Neural cell (in vitro differentiated cells): ENCODE data around the gene TCN2. TPM values are rescaled to one million over a fixed set of nuclear protein-coding genes. Genes with fewer than 3 reads are reported as not detected.

Source experiments
- H2AFZ ChIP-seq: fragments of 200-600, 300-800 bp; sonication (generic), shearing (Covaris generic); 2 replicates; pipeline ENCODE4 v1.6.0; 2014; ENCODE audit warnings: low read depth, mild to moderate bottlenecking, antibody characterized with exemption, low read length, moderate library complexity
- H3F3A ChIP-seq: fragments of 200-600 bp; shearing (Covaris generic); 2 replicates; pipeline ENCODE4 v1.6.1; 2016; ENCODE audit warnings: mild to moderate bottlenecking, moderate library complexity, mixed read lengths, antibody characterized with exemption, low read length; ENCODE audit not compliant: insufficient read depth, poor library complexity, severe bottlenecking
- H3K27ac ChIP-seq: fragments of 200-600, 300-800 bp; sonication (generic), shearing (Covaris generic); 2 replicates; pipeline ENCODE4 v1.5.1; 2014; ENCODE audit warnings: mild to moderate bottlenecking, low read length, moderate library complexity
- H3K27me3 ChIP-seq: fragments of 300-800, 200-600 bp; sonication (generic), shearing (Covaris generic); 2 replicates; pipeline ENCODE4 v1.6.0; 2014; ENCODE audit warnings: mild to moderate bottlenecking, low read depth, low read length, moderate library complexity; ENCODE audit not compliant: insufficient read depth
- H3K36me3 ChIP-seq: fragments of 300-800, 200-600 bp; sonication (generic), shearing (Covaris generic); 2 replicates; pipeline ENCODE4 v1.5.1; 2014; ENCODE audit warnings: mild to moderate bottlenecking, antibody characterized with exemption, low read length, moderate library complexity; ENCODE audit not compliant: insufficient read depth
- H3K4me2 ChIP-seq: fragments of 300-800, 200-600 bp; sonication (generic), shearing (Covaris generic); 2 replicates; pipeline ENCODE4 v1.6.0; 2014; ENCODE audit warnings: mild to moderate bottlenecking, low read length
- H3K4me3 ChIP-seq: fragments of 300-800, 200-600 bp; sonication (generic), shearing (Covaris generic); 2 replicates; pipeline ENCODE4 v1.5.1; 2014; ENCODE audit warnings: mild to moderate bottlenecking, low read length, moderate library complexity
- H3K79me2 ChIP-seq: fragments of 200-600 bp; shearing (Covaris generic); replicated peaks from 2 replicates; pipeline ENCODE4 v1.6.0; 2014; ENCODE audit warnings: mild to moderate bottlenecking, low read length, moderate library complexity; ENCODE audit not compliant: insufficient read depth
- H3K9ac ChIP-seq: fragments of 300-800, 200-600 bp; sonication (generic), shearing (Covaris generic); 2 replicates; pipeline ENCODE4 v1.6.1; 2016; ENCODE audit warnings: mild to moderate bottlenecking, low read length, mixed read lengths
- H3K9me2 ChIP-seq: fragments of 200-600 bp; shearing (Covaris generic); 2 replicates; pipeline ENCODE4 v1.6.1; 2016; ENCODE audit warnings: mild to moderate bottlenecking, low read length, mixed read lengths; ENCODE audit not compliant: insufficient read depth
- H3K9me3 ChIP-seq: fragments of 200-600, 300-800 bp; sonication (generic), shearing (Covaris generic); 2 replicates; pipeline ENCODE4 v1.6.1; 2016; ENCODE audit warnings: mild to moderate bottlenecking, mixed run types, low read length, moderate library complexity, mixed read lengths
- H4K20me1 ChIP-seq: fragments of 200-600 bp; shearing (Covaris generic); 2 replicates; pipeline ENCODE4 v1.6.1; 2016; ENCODE audit warnings: mild to moderate bottlenecking, mixed run types; ENCODE audit not compliant: insufficient read depth
- EP300 ChIP-seq: fragments of 450-650 bp; conservative IDR thresholded peaks from 2 replicates; pipeline ENCODE4 v1.6.1; 2014; ENCODE audit warnings: antibody characterized with exemption, mild to moderate bottlenecking, moderate library complexity; ENCODE audit not compliant: poor library complexity, severe bottlenecking
- EZH2 ChIP-seq: fragments of 200-600, 300-800 bp; shearing (Covaris generic), sonication (generic); IDR thresholded peaks from 2 replicates; pipeline ENCODE4 v1.6.1; 2014; ENCODE audit warnings: antibody characterized with exemption, low read length, borderline replicate concordance, mild to moderate bottlenecking; ENCODE audit not compliant: insufficient read depth, poor library complexity, severe bottlenecking
- MXI1 ChIP-seq: fragments of 450-650 bp; conservative IDR thresholded peaks from 2 replicates; pipeline ENCODE4 v1.6.1; 2014; ENCODE audit warnings: antibody characterized with exemption, mild to moderate bottlenecking; ENCODE audit not compliant: poor library complexity, severe bottlenecking
- POLR2AphosphoS5 ChIP-seq: IDR thresholded peaks from 2 replicates; pipeline ENCODE4 v1.6.1; 2012
- RAD21 ChIP-seq: fragments of 450-650 bp; conservative IDR thresholded peaks from 2 replicates; pipeline ENCODE4 v1.6.1; 2014; ENCODE audit warnings: antibody characterized with exemption, mild to moderate bottlenecking, moderate library complexity
- SMC3 ChIP-seq: fragments of 450-650 bp; conservative IDR thresholded peaks from 2 replicates; pipeline ENCODE4 v1.6.1; 2014; ENCODE audit warnings: antibody characterized with exemption, mild to moderate bottlenecking, moderate library complexity; ENCODE audit not compliant: poor library complexity
- TAF1 ChIP-seq: IDR thresholded peaks from 2 replicates; pipeline ENCODE4 v1.6.1; 2012; ENCODE audit warnings: low read depth
- polyA minus RNA-seq: library from RNA; depleted of rRNA, polyadenylated mRNA; stranded (reverse); fragments of >200 nt; gene quantifications from 2 replicates; pipeline ENCODE4 v1.2.3, GENCODE V29; 2014
- polyA plus RNA-seq: library from polyadenylated mRNA; depleted of rRNA; stranded (reverse); fragments of >200 nt; gene quantifications from 2 replicates; pipeline ENCODE4 v1.2.3, GENCODE V29; 2014
- TF ChIP-seq, protein P1 (sequence below): fragments of 450-650 bp; IDR thresholded peaks from 2 replicates; pipeline ENCODE4 v1.5.1; 2014; ENCODE audit warnings: antibody characterized with exemption, mild to moderate bottlenecking, moderate library complexity; ENCODE audit not compliant: poor library complexity, severe bottlenecking
- TF ChIP-seq, protein P2 (sequence below): IDR thresholded peaks from 2 replicates; pipeline ENCODE4 v1.6.1; 2012; ENCODE audit warnings: borderline replicate concordance

TCN2 gene
- polyA plus RNA-seq (13.0 and 17.5 TPM in 2 replicates), polyA minus RNA-seq (13.6 and 13.8 TPM in 2 replicates)

DNA sequence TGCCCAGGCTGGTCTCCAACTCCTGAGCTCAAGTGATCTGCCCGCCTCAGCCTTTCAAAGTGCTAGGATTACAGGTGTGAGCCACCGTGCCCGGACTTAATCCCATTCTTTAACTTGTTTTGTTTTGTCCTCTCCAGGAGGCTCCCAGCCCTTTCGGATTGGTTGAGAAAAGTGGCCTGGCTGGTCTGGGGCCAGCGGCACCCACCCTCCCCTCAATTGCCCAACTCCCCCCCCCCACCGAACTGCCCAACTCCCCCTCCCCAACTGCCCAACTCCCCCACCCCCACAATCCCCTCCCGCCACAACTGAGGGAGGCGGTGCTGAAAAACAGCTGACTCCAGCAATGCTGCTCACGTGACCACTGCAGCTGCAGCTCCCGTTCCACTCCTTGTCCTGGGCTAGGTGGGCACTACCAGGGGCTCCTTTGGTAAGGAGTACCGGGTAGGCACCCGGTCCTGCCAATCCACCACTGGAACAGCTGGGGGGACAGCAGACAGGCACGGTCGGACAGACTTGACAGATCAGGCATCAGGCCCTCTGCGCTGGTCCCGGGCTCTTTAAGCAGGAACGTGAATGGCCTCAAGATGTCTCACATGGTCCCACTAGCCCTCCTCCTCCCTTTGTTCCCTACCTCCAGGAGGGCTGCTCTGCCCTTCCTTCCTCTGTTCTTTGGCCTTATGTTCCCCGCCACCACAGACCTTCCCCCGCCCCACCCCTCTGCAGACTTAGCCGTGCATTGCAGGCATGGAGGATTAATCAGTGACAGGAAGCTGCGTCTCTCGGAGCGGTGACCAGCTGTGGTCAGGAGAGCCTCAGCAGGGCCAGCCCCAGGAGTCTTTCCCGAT, at the start of gene TCN2:
Gene TCN2, plus strand, starts transcription at position 720 of the 845 bp plus-strand sequence. CDS start 158 bp downstream, outside the sequence.
- H3K9me3 ChIP-seq: no peaks in the 10 kb centered on the region
- no peaks in the 10 kb centered on the region for H4K20me1 ChIP-seq
- H3K36me3 ChIP-seq: no peaks in the 10 kb centered on the region
- H3K9ac ChIP-seq: peak within 1 kb of the TSS; percentile 85
- H3K79me2 ChIP-seq: peaks cover 11% of the 10 kb centered on the region
- no peaks in the 10 kb centered on the region for H3K27me3 ChIP-seq
- H2AFZ ChIP-seq: peak within 1 kb of the TSS; percentile 97
- no peaks in the 10 kb centered on the region for H3F3A ChIP-seq
- H3K9me2 ChIP-seq: no peaks in the 10 kb centered on the region
- no peak for TF ChIP-seq EZH2
- TF ChIP-seq SMC3: peak; percentile 37
- TF ChIP-seq MXI1: peak; percentile 70
- peak; percentile 45 for TF ChIP-seq RAD21
- TF ChIP-seq, protein P1, sequence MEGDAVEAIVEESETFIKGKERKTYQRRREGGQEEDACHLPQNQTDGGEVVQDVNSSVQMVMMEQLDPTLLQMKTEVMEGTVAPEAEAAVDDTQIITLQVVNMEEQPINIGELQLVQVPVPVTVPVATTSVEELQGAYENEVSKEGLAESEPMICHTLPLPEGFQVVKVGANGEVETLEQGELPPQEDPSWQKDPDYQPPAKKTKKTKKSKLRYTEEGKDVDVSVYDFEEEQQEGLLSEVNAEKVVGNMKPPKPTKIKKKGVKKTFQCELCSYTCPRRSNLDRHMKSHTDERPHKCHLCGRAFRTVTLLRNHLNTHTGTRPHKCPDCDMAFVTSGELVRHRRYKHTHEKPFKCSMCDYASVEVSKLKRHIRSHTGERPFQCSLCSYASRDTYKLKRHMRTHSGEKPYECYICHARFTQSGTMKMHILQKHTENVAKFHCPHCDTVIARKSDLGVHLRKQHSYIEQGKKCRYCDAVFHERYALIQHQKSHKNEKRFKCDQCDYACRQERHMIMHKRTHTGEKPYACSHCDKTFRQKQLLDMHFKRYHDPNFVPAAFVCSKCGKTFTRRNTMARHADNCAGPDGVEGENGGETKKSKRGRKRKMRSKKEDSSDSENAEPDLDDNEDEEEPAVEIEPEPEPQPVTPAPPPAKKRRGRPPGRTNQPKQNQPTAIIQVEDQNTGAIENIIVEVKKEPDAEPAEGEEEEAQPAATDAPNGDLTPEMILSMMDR: peak; percentile 25
- TF ChIP-seq EP300: no peak
- TF ChIP-seq, protein P2, sequence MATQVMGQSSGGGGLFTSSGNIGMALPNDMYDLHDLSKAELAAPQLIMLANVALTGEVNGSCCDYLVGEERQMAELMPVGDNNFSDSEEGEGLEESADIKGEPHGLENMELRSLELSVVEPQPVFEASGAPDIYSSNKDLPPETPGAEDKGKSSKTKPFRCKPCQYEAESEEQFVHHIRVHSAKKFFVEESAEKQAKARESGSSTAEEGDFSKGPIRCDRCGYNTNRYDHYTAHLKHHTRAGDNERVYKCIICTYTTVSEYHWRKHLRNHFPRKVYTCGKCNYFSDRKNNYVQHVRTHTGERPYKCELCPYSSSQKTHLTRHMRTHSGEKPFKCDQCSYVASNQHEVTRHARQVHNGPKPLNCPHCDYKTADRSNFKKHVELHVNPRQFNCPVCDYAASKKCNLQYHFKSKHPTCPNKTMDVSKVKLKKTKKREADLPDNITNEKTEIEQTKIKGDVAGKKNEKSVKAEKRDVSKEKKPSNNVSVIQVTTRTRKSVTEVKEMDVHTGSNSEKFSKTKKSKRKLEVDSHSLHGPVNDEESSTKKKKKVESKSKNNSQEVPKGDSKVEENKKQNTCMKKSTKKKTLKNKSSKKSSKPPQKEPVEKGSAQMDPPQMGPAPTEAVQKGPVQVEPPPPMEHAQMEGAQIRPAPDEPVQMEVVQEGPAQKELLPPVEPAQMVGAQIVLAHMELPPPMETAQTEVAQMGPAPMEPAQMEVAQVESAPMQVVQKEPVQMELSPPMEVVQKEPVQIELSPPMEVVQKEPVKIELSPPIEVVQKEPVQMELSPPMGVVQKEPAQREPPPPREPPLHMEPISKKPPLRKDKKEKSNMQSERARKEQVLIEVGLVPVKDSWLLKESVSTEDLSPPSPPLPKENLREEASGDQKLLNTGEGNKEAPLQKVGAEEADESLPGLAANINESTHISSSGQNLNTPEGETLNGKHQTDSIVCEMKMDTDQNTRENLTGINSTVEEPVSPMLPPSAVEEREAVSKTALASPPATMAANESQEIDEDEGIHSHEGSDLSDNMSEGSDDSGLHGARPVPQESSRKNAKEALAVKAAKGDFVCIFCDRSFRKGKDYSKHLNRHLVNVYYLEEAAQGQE: peak; percentile 76
- peak; percentile 84 for TF ChIP-seq TAF1
- peak; percentile 83 for TF ChIP-seq POLR2AphosphoS5
- H3K4me3 ChIP-seq: peak within 1 kb of the TSS; percentile 72
- peak within 1 kb of the TSS; percentile 80 for H3K27ac ChIP-seq
- H3K4me2 ChIP-seq: peak within 1 kb of the TSS; percentile 64

DNA sequence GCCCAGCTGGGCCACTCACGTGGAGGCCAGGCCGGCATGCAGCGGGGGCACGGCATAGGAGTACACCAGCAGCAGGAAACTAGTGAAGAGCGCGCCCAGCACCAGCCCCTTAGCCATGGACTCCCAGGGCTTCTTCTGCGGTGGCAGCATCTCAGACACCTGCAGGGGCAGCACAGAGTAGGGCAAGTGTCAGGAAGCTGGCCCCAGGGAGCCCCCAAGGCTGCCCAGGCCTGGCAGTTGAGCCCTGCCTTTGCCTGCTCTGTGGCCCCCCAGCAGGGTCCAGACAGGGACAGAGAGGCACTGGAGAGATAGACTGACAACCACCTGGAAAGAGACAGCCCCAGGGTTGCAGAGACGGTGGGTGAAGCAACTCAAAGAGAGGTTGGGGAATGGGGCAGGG, 49.7 kb upstream of the TCN2 start:
- Histone ChIP-seq H3K27ac (no peak overlapping the region), H3K4me2 (no peak overlapping the region), H3K9me3 (no peaks in the 10 kb centered on the region), H4K20me1 (no peaks in the 10 kb centered on the region), H3F3A (no peaks in the 10 kb centered on the region), H3K9ac (no peak overlapping the region), H3K9me2 (no peaks in the 10 kb centered on the region), H3K36me3 (no peaks in the 10 kb centered on the region), H3K79me2 (no peaks in the 10 kb centered on the region), H3K4me3 (no peak overlapping the region), H3K27me3 (no peaks in the 10 kb centered on the region), H2AFZ (no peak overlapping the region)
- TF ChIP-seq, protein P1: no peak
- no peak for TF ChIP-seq EZH2
- TF ChIP-seq EP300: no peak
